Neural cell (in vitro differentiated cells): ENCODE measurements around the gene CD300C. TPM values are rescaled to one million over a fixed set of nuclear protein-coding genes. Genes with fewer than 3 reads are reported as not detected.

Experiments
- H2AFZ ChIP-seq: fragments of 200-600, 300-800 bp; sonication (generic), shearing (Covaris generic); 2 replicates; pipeline ENCODE4 v1.6.0; 2014; ENCODE audit warnings: low read depth, mild to moderate bottlenecking, antibody characterized with exemption, low read length, moderate library complexity
- H3F3A ChIP-seq: fragments of 200-600 bp; shearing (Covaris generic); 2 replicates; pipeline ENCODE4 v1.6.1; 2016; ENCODE audit warnings: mild to moderate bottlenecking, moderate library complexity, mixed read lengths, antibody characterized with exemption, low read length; ENCODE audit not compliant: insufficient read depth, poor library complexity, severe bottlenecking
- H3K27ac ChIP-seq: fragments of 200-600, 300-800 bp; sonication (generic), shearing (Covaris generic); 2 replicates; pipeline ENCODE4 v1.5.1; 2014; ENCODE audit warnings: mild to moderate bottlenecking, low read length, moderate library complexity
- H3K27me3 ChIP-seq: fragments of 300-800, 200-600 bp; sonication (generic), shearing (Covaris generic); 2 replicates; pipeline ENCODE4 v1.6.0; 2014; ENCODE audit warnings: mild to moderate bottlenecking, low read depth, low read length, moderate library complexity; ENCODE audit not compliant: insufficient read depth
- H3K36me3 ChIP-seq: fragments of 300-800, 200-600 bp; sonication (generic), shearing (Covaris generic); 2 replicates; pipeline ENCODE4 v1.5.1; 2014; ENCODE audit warnings: mild to moderate bottlenecking, antibody characterized with exemption, low read length, moderate library complexity; ENCODE audit not compliant: insufficient read depth
- H3K4me2 ChIP-seq: fragments of 300-800, 200-600 bp; sonication (generic), shearing (Covaris generic); 2 replicates; pipeline ENCODE4 v1.6.0; 2014; ENCODE audit warnings: mild to moderate bottlenecking, low read length
- H3K4me3 ChIP-seq: fragments of 300-800, 200-600 bp; sonication (generic), shearing (Covaris generic); 2 replicates; pipeline ENCODE4 v1.5.1; 2014; ENCODE audit warnings: mild to moderate bottlenecking, low read length, moderate library complexity
- H3K79me2 ChIP-seq: fragments of 200-600 bp; shearing (Covaris generic); replicated peaks from 2 replicates; pipeline ENCODE4 v1.6.0; 2014; ENCODE audit warnings: mild to moderate bottlenecking, low read length, moderate library complexity; ENCODE audit not compliant: insufficient read depth
- H3K9ac ChIP-seq: fragments of 300-800, 200-600 bp; sonication (generic), shearing (Covaris generic); 2 replicates; pipeline ENCODE4 v1.6.1; 2016; ENCODE audit warnings: mild to moderate bottlenecking, low read length, mixed read lengths
- H3K9me2 ChIP-seq: fragments of 200-600 bp; shearing (Covaris generic); 2 replicates; pipeline ENCODE4 v1.6.1; 2016; ENCODE audit warnings: mild to moderate bottlenecking, low read length, mixed read lengths; ENCODE audit not compliant: insufficient read depth
- H3K9me3 ChIP-seq: fragments of 200-600, 300-800 bp; sonication (generic), shearing (Covaris generic); 2 replicates; pipeline ENCODE4 v1.6.1; 2016; ENCODE audit warnings: mild to moderate bottlenecking, mixed run types, low read length, moderate library complexity, mixed read lengths
- H4K20me1 ChIP-seq: fragments of 200-600 bp; shearing (Covaris generic); 2 replicates; pipeline ENCODE4 v1.6.1; 2016; ENCODE audit warnings: mild to moderate bottlenecking, mixed run types; ENCODE audit not compliant: insufficient read depth
- EP300 ChIP-seq: fragments of 450-650 bp; conservative IDR thresholded peaks from 2 replicates; pipeline ENCODE4 v1.6.1; 2014; ENCODE audit warnings: antibody characterized with exemption, mild to moderate bottlenecking, moderate library complexity; ENCODE audit not compliant: poor library complexity, severe bottlenecking
- MXI1 ChIP-seq: fragments of 450-650 bp; conservative IDR thresholded peaks from 2 replicates; pipeline ENCODE4 v1.6.1; 2014; ENCODE audit warnings: antibody characterized with exemption, mild to moderate bottlenecking; ENCODE audit not compliant: poor library complexity, severe bottlenecking
- POLR2AphosphoS5 ChIP-seq: IDR thresholded peaks from 2 replicates; pipeline ENCODE4 v1.6.1; 2012
- RAD21 ChIP-seq: fragments of 450-650 bp; conservative IDR thresholded peaks from 2 replicates; pipeline ENCODE4 v1.6.1; 2014; ENCODE audit warnings: antibody characterized with exemption, mild to moderate bottlenecking, moderate library complexity
- SMC3 ChIP-seq: fragments of 450-650 bp; conservative IDR thresholded peaks from 2 replicates; pipeline ENCODE4 v1.6.1; 2014; ENCODE audit warnings: antibody characterized with exemption, mild to moderate bottlenecking, moderate library complexity; ENCODE audit not compliant: poor library complexity
- polyA plus RNA-seq: library from polyadenylated mRNA; depleted of rRNA; stranded (reverse); fragments of >200 nt; gene quantifications from 2 replicates; pipeline ENCODE4 v1.2.3, GENCODE V29; 2014
- TF ChIP-seq, protein P1 (sequence below): IDR thresholded peaks from 2 replicates; pipeline ENCODE4 v1.6.1; 2012; ENCODE audit warnings: borderline replicate concordance
- TF ChIP-seq, protein P2 (sequence below): fragments of 450-650 bp; IDR thresholded peaks from 2 replicates; pipeline ENCODE4 v1.5.1; 2014; ENCODE audit warnings: antibody characterized with exemption, mild to moderate bottlenecking, moderate library complexity; ENCODE audit not compliant: poor library complexity, severe bottlenecking

The CD300C gene
- polyA plus RNA-seq, 1 donor from 2014 or later = not detected

DNA sequence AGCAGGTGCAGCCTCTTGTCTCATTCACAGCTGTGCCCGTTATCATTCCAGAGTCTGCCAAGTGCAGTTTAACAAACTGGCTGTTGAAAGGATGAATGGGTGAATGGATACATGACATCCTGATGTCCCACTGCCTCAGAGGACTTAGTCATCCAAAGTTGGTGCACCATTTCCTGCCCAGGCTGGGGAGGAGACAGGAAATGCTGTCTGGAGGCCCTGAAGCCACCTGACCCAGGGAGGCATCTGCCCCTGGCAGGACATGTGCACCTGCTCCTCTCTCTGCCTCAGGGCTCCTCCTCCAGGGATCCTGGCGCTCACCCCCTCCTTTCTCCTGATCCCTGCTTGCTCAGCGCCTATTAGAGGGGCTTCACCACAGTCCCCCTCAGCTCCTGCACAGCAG, 1.8 kb upstream of the CD300C start:
- Histone ChIP-seq H3K9ac (no peak overlapping the region), H3F3A (no peaks in the 10 kb centered on the region), H3K9me2 (no peaks in the 10 kb centered on the region), H3K4me3 (no peak overlapping the region), H3K4me2 (no peak overlapping the region), H3K79me2 (no peaks in the 10 kb centered on the region), H3K36me3 (no peaks in the 10 kb centered on the region), H2AFZ (no peak overlapping the region), H3K27ac (no peak overlapping the region), H3K9me3 (no peaks in the 10 kb centered on the region), H4K20me1 (no peaks in the 10 kb centered on the region), H3K27me3 (no peaks in the 10 kb centered on the region)
- no peak for TF ChIP-seq POLR2AphosphoS5
- no peak for TF ChIP-seq RAD21
- TF ChIP-seq, protein P1, sequence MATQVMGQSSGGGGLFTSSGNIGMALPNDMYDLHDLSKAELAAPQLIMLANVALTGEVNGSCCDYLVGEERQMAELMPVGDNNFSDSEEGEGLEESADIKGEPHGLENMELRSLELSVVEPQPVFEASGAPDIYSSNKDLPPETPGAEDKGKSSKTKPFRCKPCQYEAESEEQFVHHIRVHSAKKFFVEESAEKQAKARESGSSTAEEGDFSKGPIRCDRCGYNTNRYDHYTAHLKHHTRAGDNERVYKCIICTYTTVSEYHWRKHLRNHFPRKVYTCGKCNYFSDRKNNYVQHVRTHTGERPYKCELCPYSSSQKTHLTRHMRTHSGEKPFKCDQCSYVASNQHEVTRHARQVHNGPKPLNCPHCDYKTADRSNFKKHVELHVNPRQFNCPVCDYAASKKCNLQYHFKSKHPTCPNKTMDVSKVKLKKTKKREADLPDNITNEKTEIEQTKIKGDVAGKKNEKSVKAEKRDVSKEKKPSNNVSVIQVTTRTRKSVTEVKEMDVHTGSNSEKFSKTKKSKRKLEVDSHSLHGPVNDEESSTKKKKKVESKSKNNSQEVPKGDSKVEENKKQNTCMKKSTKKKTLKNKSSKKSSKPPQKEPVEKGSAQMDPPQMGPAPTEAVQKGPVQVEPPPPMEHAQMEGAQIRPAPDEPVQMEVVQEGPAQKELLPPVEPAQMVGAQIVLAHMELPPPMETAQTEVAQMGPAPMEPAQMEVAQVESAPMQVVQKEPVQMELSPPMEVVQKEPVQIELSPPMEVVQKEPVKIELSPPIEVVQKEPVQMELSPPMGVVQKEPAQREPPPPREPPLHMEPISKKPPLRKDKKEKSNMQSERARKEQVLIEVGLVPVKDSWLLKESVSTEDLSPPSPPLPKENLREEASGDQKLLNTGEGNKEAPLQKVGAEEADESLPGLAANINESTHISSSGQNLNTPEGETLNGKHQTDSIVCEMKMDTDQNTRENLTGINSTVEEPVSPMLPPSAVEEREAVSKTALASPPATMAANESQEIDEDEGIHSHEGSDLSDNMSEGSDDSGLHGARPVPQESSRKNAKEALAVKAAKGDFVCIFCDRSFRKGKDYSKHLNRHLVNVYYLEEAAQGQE = no peak
- TF ChIP-seq, protein P2, sequence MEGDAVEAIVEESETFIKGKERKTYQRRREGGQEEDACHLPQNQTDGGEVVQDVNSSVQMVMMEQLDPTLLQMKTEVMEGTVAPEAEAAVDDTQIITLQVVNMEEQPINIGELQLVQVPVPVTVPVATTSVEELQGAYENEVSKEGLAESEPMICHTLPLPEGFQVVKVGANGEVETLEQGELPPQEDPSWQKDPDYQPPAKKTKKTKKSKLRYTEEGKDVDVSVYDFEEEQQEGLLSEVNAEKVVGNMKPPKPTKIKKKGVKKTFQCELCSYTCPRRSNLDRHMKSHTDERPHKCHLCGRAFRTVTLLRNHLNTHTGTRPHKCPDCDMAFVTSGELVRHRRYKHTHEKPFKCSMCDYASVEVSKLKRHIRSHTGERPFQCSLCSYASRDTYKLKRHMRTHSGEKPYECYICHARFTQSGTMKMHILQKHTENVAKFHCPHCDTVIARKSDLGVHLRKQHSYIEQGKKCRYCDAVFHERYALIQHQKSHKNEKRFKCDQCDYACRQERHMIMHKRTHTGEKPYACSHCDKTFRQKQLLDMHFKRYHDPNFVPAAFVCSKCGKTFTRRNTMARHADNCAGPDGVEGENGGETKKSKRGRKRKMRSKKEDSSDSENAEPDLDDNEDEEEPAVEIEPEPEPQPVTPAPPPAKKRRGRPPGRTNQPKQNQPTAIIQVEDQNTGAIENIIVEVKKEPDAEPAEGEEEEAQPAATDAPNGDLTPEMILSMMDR = no peak
- TF ChIP-seq SMC3 = no peak
- TF ChIP-seq MXI1 = no peak

DNA sequence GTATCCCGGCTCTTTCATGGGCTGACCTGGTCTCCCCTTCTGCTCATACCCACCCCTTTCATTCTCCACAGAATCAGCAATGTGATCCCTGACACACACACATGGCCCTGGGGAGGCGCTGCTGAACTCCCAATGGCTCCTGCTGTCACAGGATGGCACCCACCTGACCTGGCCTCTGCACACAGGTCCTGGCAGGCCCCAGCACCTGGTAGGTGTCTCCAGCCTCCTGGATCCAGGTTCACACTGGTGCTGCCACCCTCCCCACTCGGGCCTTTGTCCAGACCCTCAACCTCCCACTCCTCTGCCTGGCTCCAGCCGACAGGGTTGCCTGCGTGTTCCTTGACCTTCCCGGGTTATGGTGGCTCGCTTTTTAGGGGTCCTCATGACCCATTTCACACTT, 1.3 kb upstream of the CD300C start:
- no peaks in the 10 kb centered on the region for H3K9me3 ChIP-seq
- no peak overlapping the region for H2AFZ ChIP-seq
- TF ChIP-seq MXI1 (no peak), EP300 (no peak)
- TF ChIP-seq, protein P2 = no peak
- H3K36me3 ChIP-seq = no peaks in the 10 kb centered on the region
- H3F3A ChIP-seq = no peaks in the 10 kb centered on the region
- no peaks in the 10 kb centered on the region for H3K9me2 ChIP-seq
- H3K79me2 ChIP-seq = no peaks in the 10 kb centered on the region
- H3K4me2 ChIP-seq = no peak overlapping the region
- H3K27ac ChIP-seq = no peak overlapping the region
- no peaks in the 10 kb centered on the region for H4K20me1 ChIP-seq
- H3K9ac ChIP-seq = no peak overlapping the region
- H3K4me3 ChIP-seq = no peak overlapping the region
- no peaks in the 10 kb centered on the region for H3K27me3 ChIP-seq
